Body of pancreas (tissue), 4 donors: Measurements from ENCODE around the gene HIP1R.

ENCODE experiments used
- POLR2A ChIP-seq, 3 donors: fragments of 450-650 bp; IDR thresholded peaks; one replicate each; pipeline ENCODE4 v1.6.1; 2016; ENCODE audit warnings: antibody characterized with exemption in 3 of 3, mild to moderate bottlenecking in 2 of 3
- TF ChIP-seq, protein P1 (sequence below), 7 experiments: fragments of 450-650 bp in 4 of 7; fragments of 200-600 bp in 3 of 7; sonication (generic) in 3 of 7; IDR thresholded peaks; one replicate each; pipeline ENCODE4 v1.5.1; 2016 to 2019; ENCODE audit warnings: antibody characterized with exemption in 7 of 7

DNA sequence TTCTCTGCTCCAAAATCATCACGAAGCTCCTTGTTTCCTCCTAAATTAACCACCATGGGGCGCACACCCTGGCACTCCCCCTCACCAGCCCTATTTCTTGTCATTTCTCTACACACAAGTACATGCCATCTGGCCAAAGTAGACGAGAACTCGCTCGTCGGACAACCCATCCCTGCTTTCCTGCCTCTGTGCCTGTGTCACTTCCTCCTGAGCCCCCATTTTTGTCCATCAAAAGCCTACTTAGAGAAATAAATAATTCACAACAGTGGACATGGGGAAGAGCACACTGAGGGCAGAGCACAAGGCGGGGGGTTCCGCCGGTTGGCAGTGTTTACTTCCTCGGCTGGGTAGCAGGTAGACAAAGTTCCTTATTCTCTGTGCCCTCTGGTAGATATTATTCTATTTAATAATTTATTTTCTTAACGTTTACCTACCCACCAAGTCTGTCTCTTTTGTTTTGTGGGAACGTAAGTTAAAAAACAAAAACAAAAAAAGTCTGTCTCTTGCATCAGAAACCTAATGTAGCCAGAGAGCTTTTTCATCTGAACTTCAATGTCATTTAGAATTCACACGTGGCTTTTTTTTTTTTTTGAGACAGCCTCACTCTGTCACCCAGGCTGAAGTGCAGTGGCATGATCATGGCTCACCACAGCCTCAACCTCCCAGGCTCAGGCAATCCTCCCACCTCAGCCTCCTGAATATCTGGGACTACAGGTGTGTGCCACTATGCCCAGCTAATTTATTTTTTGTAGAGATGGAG, 54.7 kb downstream of the HIP1R start:
- TF ChIP-seq POLR2A (IDR thresholded peaks at IDR 0.05), result no peak
- TF ChIP-seq, protein P1, sequence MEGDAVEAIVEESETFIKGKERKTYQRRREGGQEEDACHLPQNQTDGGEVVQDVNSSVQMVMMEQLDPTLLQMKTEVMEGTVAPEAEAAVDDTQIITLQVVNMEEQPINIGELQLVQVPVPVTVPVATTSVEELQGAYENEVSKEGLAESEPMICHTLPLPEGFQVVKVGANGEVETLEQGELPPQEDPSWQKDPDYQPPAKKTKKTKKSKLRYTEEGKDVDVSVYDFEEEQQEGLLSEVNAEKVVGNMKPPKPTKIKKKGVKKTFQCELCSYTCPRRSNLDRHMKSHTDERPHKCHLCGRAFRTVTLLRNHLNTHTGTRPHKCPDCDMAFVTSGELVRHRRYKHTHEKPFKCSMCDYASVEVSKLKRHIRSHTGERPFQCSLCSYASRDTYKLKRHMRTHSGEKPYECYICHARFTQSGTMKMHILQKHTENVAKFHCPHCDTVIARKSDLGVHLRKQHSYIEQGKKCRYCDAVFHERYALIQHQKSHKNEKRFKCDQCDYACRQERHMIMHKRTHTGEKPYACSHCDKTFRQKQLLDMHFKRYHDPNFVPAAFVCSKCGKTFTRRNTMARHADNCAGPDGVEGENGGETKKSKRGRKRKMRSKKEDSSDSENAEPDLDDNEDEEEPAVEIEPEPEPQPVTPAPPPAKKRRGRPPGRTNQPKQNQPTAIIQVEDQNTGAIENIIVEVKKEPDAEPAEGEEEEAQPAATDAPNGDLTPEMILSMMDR (IDR thresholded peaks at IDR 0.05), result no peak
